C4-2B (cell line): ENCODE data around the gene PTH1R.

Experiments used
- ZFX ChIP-seq: fragments of 450-650 bp; IDR thresholded peaks from 2 replicates; pipeline ENCODE4 v1.6.1; 2017
- TF ChIP-seq, protein P1 (sequence below): fragments of 450-650 bp; conservative IDR thresholded peaks from 2 replicates; pipeline ENCODE4 v1.5.1; 2017; ENCODE audit warnings: mild to moderate bottlenecking

DNA sequence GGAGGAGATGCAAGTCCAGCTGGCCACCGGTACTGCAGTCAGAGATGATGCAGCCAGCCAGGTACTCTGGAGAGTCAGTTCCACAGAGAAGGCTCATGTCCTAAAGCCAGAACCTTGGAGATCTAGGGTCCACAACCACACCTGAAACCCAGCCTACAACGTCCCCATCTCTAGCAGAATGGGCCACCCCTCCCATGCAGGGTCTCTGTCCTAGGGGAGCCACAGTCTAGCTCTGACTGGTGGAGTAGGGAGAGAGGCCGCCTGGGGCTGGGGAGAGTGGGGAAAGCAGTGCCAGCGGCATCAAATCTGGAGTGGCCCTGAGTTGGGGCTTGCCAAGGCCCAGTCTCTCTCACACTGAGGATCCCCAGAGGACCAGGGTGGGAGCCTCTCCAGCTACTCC is 43.5 kb downstream of the PTH1R start:
- no peak for TF ChIP-seq ZFX
- TF ChIP-seq, protein P1, sequence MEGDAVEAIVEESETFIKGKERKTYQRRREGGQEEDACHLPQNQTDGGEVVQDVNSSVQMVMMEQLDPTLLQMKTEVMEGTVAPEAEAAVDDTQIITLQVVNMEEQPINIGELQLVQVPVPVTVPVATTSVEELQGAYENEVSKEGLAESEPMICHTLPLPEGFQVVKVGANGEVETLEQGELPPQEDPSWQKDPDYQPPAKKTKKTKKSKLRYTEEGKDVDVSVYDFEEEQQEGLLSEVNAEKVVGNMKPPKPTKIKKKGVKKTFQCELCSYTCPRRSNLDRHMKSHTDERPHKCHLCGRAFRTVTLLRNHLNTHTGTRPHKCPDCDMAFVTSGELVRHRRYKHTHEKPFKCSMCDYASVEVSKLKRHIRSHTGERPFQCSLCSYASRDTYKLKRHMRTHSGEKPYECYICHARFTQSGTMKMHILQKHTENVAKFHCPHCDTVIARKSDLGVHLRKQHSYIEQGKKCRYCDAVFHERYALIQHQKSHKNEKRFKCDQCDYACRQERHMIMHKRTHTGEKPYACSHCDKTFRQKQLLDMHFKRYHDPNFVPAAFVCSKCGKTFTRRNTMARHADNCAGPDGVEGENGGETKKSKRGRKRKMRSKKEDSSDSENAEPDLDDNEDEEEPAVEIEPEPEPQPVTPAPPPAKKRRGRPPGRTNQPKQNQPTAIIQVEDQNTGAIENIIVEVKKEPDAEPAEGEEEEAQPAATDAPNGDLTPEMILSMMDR: no peak
